ENCODE data around the gene TMEM131.

DNA sequence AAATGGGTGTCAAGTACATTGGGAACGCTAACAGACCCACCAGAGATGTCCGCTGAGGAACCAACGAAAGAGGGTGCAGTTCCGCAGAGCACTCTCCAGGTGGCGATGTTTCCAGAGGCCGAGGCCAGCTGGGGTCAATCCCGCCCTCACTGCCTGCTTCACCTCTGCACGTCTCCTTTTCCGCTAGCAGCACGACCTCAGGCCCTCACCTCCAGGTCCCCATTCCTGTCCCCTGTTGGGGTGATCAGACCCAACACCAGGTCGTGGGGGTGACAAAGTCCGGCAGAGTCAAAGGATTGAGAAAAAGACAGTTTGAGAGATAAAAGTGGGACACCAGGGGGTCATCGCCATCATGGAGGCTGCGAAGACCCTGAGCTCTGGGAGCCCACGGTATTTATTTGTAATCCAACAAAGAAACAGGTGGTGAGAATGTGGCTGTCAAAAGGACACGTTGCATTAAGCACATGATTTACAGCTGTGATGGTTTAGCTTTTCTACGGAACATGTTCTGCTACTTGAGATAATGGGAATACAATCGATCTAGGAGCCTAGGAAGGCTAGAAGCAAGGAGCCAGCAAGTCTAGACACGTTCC, 255.1 kb downstream of the TMEM131 start:
- TF ChIP-seq EZH2 (IDR thresholded peaks at IDR 0.05; ENCODE audit: insufficient read depth, low read length) (no peak), CTCF (IDR thresholded peaks at IDR 0.05; ENCODE audit: insufficient read depth, low read depth, low read length) (peak; percentile 51)

All from astrocyte (in vitro differentiated cells and primary cell).